LNCAP (cell line): Measurements from ENCODE around the gene C10orf67.

ENCODE experiments used
- CTCF ChIP-seq: fragments of 450-650 bp; IDR thresholded peaks from 2 replicates; pipeline ENCODE4 v1.5.1; 2017; ENCODE audit warnings: mild to moderate bottlenecking

C10orf67 gene

GRCh38 chr10:23367896-23368595 is 23.4 kb upstream of the C10orf67 start:
- no peak for TF ChIP-seq CTCF

- TF ChIP-seq CTCF = no peak
Measured at GRCh38 chr10:23364378-23364777, 19.8 kb upstream of the C10orf67 start.

- TF ChIP-seq CTCF = no peak
Measured at GRCh38 chr10:23363793-23364135, 19.2 kb upstream of the C10orf67 start.

- TF ChIP-seq CTCF = no peak
Measured at GRCh38 chr10:23362879-23363792, 18.5 kb upstream of the C10orf67 start.

GRCh38 chr10:23362069-23362830 is 17.7 kb upstream of the C10orf67 start:
- no peak for TF ChIP-seq CTCF

GRCh38 chr10:23361665-23362064 is 17.1 kb upstream of the C10orf67 start:
- TF ChIP-seq CTCF = no peak

GRCh38 chr10:23359692-23360380 is 15.2 kb upstream of the C10orf67 start:
- no peak for TF ChIP-seq CTCF
